MM.1S (cell line): ENCODE results near the gene CABLES1.

ENCODE experiments used
- DNase-seq: peaks from one replicate; pipeline ENCODE4 v3.0.0-alpha.2; 2015
- H2AFZ ChIP-seq: fragments of 300-600 bp; sonication (generic); 2 replicates; pipeline ENCODE4 v1.6.0; 2016; ENCODE audit warnings: antibody characterized with exemption, low read length
- H3F3A ChIP-seq: fragments of 300-600 bp; sonication (generic); 2 replicates; pipeline ENCODE4 v1.6.1; 2016; ENCODE audit warnings: mild to moderate bottlenecking, antibody characterized with exemption, low read length, moderate library complexity, mixed read lengths; ENCODE audit not compliant: insufficient read depth
- H3K27ac ChIP-seq: fragments of 300-600 bp; sonication (generic); 2 replicates; pipeline ENCODE4 v1.5.1; 2016; ENCODE audit warnings: mild to moderate bottlenecking, low read length
- H3K27me3 ChIP-seq: fragments of 300-600 bp; sonication (generic); replicated peaks from 2 replicates; pipeline ENCODE4 v1.6.0; 2016; ENCODE audit warnings: low read length; ENCODE audit not compliant: insufficient read depth
- H3K36me3 ChIP-seq: fragments of 300-600 bp; sonication (generic); replicated peaks from 2 replicates; pipeline ENCODE4 v1.6.1; 2016; ENCODE audit warnings: mild to moderate bottlenecking, low read length, mixed read lengths; ENCODE audit not compliant: insufficient read depth
- H3K4me1 ChIP-seq: fragments of 300-600 bp; sonication (generic); 2 replicates; pipeline ENCODE4 v1.6.1; 2016; ENCODE audit warnings: low read length, mixed read lengths
- H3K4me2 ChIP-seq: fragments of 300-600 bp; sonication (generic); 2 replicates; pipeline ENCODE4 v1.6.0; 2016; ENCODE audit warnings: low read depth, low read length
- H3K4me3 ChIP-seq: fragments of 300-600 bp; sonication (generic); 2 replicates; pipeline ENCODE4 v1.5.1; 2016; ENCODE audit warnings: low read length, mixed read lengths
- H3K79me2 ChIP-seq: fragments of 300-600 bp; sonication (generic); 2 replicates; pipeline ENCODE4 v1.6.1; 2016; ENCODE audit warnings: mixed run types, low read length, mixed read lengths
- H3K9ac ChIP-seq: fragments of 300-600 bp; sonication (generic); 2 replicates; pipeline ENCODE4 v1.6.1; 2016; ENCODE audit warnings: low read length, mixed read lengths
- H3K9me2 ChIP-seq: fragments of 300-600 bp; sonication (generic); replicated peaks from 2 replicates; pipeline ENCODE4 v1.6.1; 2016; ENCODE audit warnings: mild to moderate bottlenecking, low read length, mixed read lengths; ENCODE audit not compliant: insufficient read depth
- H3K9me3 ChIP-seq: fragments of 300-600 bp; sonication (generic); replicated peaks from 2 replicates; pipeline ENCODE4 v1.6.1; 2016; ENCODE audit warnings: mild to moderate bottlenecking, low read length, mixed read lengths; ENCODE audit not compliant: insufficient read depth
- H4K20me1 ChIP-seq: fragments of 300-600 bp; sonication (generic); 2 replicates; pipeline ENCODE4 v1.6.1; 2016; ENCODE audit warnings: mild to moderate bottlenecking, low read length, moderate library complexity, mixed read lengths; ENCODE audit not compliant: insufficient read depth
- EZH2 ChIP-seq: fragments of 300-600 bp; sonication (generic); optimal IDR thresholded peaks from 2 replicates; pipeline ENCODE3; 2017; ENCODE audit warnings: low read depth, mild to moderate bottlenecking, antibody characterized with exemption, low read length, mixed read lengths
- EZH2phosphoT487 ChIP-seq: fragments of 300-600 bp; sonication (generic); IDR thresholded peaks from 2 replicates; pipeline ENCODE4 v1.6.1; 2018; ENCODE audit warnings: antibody characterized with exemption, low read length
- TF ChIP-seq, protein P1 (sequence below): fragments of 300-600 bp; sonication (generic); IDR thresholded peaks from 2 replicates; pipeline ENCODE4 v1.5.1; 2016; ENCODE audit warnings: antibody characterized with exemption, low read length, mixed read lengths

Gene CABLES1

DNA sequence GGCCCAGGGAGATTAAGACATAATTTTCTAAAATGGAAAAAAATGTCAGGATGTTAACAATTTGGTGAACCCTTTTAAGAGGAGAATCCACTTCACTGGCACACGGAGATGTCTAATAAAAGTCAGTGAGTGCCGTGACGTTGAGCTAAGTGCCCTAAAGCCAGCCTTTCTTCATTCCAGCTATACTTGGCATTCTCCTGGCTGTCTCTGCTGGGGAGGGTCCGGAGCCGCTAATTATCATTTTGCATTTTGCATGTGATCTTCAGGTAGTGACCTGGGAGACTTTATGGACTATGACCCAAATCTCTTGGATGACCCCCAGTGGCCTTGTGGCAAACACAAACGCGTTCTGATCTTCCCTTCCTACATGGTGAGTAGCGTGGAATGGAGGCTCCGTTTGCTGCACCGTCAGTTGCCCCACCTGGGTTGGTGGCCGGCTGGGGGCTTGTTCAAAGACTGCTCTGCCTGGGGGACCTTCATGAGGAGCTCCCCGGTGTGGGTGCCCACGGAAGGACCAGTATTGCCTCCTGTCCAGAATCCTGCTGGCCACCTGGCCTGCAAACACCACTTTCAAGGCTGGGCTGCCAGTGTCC, 101.7 kb downstream of the CABLES1 start:
- Histone ChIP-seq H3K4me1 (peaks cover 43% of the 10 kb centered on the region), H3K9me3 (no peaks in the 10 kb centered on the region), H3K27ac (peak overlapping the region; percentile 17; the same call in 1 of the 2 replicates), H3K79me2 (peaks cover 31% of the 10 kb centered on the region), H2AFZ (no peak overlapping the region), H3K9ac (no peak overlapping the region), H3F3A (peaks cover 36% of the 10 kb centered on the region), H3K36me3 (peaks cover 28% of the 10 kb centered on the region; the same call in 1 of the 2 replicates), H3K9me2 (no peaks in the 10 kb centered on the region), H3K4me3 (no peak overlapping the region), H4K20me1 (no peaks in the 10 kb centered on the region), H3K27me3 (no peaks in the 10 kb centered on the region), H3K4me2 (no peak overlapping the region)
- TF ChIP-seq EZH2phosphoT487 (no peak), EZH2 (no peak)
- TF ChIP-seq, protein P1, sequence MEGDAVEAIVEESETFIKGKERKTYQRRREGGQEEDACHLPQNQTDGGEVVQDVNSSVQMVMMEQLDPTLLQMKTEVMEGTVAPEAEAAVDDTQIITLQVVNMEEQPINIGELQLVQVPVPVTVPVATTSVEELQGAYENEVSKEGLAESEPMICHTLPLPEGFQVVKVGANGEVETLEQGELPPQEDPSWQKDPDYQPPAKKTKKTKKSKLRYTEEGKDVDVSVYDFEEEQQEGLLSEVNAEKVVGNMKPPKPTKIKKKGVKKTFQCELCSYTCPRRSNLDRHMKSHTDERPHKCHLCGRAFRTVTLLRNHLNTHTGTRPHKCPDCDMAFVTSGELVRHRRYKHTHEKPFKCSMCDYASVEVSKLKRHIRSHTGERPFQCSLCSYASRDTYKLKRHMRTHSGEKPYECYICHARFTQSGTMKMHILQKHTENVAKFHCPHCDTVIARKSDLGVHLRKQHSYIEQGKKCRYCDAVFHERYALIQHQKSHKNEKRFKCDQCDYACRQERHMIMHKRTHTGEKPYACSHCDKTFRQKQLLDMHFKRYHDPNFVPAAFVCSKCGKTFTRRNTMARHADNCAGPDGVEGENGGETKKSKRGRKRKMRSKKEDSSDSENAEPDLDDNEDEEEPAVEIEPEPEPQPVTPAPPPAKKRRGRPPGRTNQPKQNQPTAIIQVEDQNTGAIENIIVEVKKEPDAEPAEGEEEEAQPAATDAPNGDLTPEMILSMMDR: no peak
- DNase-seq: no peak

DNA sequence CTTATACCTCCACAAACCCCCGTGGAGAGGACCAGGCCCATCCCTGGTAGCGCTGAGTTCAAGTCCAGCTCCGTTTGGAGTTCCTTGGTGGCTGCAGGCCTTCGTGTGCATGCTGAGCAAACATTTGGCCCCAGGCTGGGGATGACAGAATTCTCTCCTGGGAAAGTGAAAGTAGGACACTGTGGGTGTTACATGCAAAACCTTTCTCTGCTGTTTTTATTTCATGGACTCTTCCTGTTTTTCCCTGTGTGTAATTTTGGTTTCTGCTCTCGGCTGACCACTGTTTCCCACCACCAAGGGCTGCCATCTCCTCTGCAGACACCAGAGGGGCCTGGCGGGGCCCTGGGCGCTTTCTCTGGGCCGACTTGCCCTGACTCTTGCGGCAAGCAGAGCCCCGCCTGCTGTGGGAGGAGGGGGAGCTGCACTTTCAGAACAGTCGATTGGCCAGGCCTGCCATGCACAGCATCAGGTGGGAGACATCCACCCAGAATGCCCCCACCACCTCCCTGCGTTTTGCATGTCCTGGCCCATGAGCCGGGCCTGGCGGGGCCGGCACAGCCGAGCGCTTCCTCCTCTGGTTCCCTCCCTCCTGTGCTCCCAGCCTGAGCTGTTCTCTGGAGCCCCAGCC, 102.4 kb downstream of the CABLES1 start:
- peaks cover 45% of the 10 kb centered on the region for H3K4me1 ChIP-seq
- no peak overlapping the region for H3K4me2 ChIP-seq
- H3K27me3 ChIP-seq: no peaks in the 10 kb centered on the region
- TF ChIP-seq EZH2phosphoT487 (no peak), EZH2 (no peak)
- TF ChIP-seq, protein P1: no peak
- peaks cover 28% of the 10 kb centered on the region; the same call in 1 of the 2 replicates for H3K36me3 ChIP-seq
- no peaks in the 10 kb centered on the region for H4K20me1 ChIP-seq
- H3F3A ChIP-seq: peaks cover 40% of the 10 kb centered on the region
- H3K27ac ChIP-seq: peak overlapping the region; percentile 17; the same call in 1 of the 2 replicates
- no peak overlapping the region for H3K9ac ChIP-seq
- H3K9me2 ChIP-seq: no peaks in the 10 kb centered on the region
- no peaks in the 10 kb centered on the region for H3K9me3 ChIP-seq
- peaks cover 28% of the 10 kb centered on the region for H3K79me2 ChIP-seq
- no peak overlapping the region for H3K4me3 ChIP-seq
- no peak for DNase-seq
- H2AFZ ChIP-seq: no peak overlapping the region

DNA sequence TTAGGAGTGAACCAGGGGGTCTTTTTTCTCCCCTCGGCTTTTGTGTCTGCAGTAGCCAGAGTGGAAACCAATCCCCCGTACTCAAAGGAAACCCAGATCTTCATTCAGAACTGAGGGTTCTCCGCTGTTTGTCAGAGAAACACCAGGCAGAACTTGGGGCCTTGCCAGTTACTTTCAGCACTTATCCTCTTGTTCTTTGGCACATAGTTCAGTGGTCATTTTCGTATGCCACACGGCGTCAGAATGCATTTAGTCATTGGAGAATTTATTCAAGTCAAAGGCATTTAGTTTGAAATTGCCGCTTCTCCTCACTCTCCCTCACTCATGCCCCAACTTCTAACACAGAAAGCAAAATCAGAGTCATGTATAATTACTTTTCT, 102.9 kb downstream of the CABLES1 start:
- no peak overlapping the region for H2AFZ ChIP-seq
- no peak overlapping the region for H3K4me2 ChIP-seq

More for the DNA sequence above, 102.9 kb downstream of the CABLES1 start:
- H3K4me1 ChIP-seq: peaks cover 49% of the 10 kb centered on the region
- H3K36me3 ChIP-seq: peaks cover 24% of the 10 kb centered on the region; the same call in 1 of the 2 replicates
- H3K79me2 ChIP-seq: peaks cover 26% of the 10 kb centered on the region
- DNase-seq: no peak
- peak overlapping the region; percentile 97; the same call in 1 of the 2 replicates for H3K27ac ChIP-seq
- no peaks in the 10 kb centered on the region for H3K9me3 ChIP-seq
- no peaks in the 10 kb centered on the region for H4K20me1 ChIP-seq
- no peaks in the 10 kb centered on the region for H3K9me2 ChIP-seq
- H3K9ac ChIP-seq: no peak overlapping the region
- peaks cover 44% of the 10 kb centered on the region for H3F3A ChIP-seq
- no peak overlapping the region for H3K4me3 ChIP-seq
- TF ChIP-seq EZH2 (no peak), EZH2phosphoT487 (no peak)
- TF ChIP-seq, protein P1: no peak
- H3K27me3 ChIP-seq: no peaks in the 10 kb centered on the region
